22Rv1 (cell line): ENCODE data around the gene FHL1.

Experiments used
- H3K27ac ChIP-seq: fragments of 450-650 bp; 2 replicates; pipeline ENCODE4 v1.5.1; 2017
- CTCF ChIP-seq: fragments of 450-650 bp; IDR thresholded peaks from 2 replicates; pipeline ENCODE4 v1.5.1; 2017; ENCODE audit warnings: mild to moderate bottlenecking
- ZFX ChIP-seq: fragments of 450-650 bp; IDR thresholded peaks from 2 replicates; pipeline ENCODE4 v1.6.1; 2017; ENCODE audit warnings: antibody characterized with exemption, borderline replicate concordance

The FHL1 gene

GRCh38 chrX:136201601-136202000 lies 54.3 kb downstream of the FHL1 start:
- no peak overlapping the region for H3K27ac ChIP-seq
- no peak for TF ChIP-seq CTCF
- no peak for TF ChIP-seq ZFX

- no peak overlapping the region for H3K27ac ChIP-seq
- no peak for TF ChIP-seq ZFX
- no peak for TF ChIP-seq CTCF
Observed at GRCh38 chrX:136202889-136203288, 55.6 kb downstream of the FHL1 start.

- H3K27ac ChIP-seq, result no peak overlapping the region
- TF ChIP-seq ZFX (no peak), CTCF (no peak)
Observed at GRCh38 chrX:136203438-136203837, 56.1 kb downstream of the FHL1 start.

GRCh38 chrX:136203951-136204350 lies 56.6 kb downstream of the FHL1 start:
- no peak for TF ChIP-seq ZFX
- TF ChIP-seq CTCF, result no peak
- H3K27ac ChIP-seq, result no peak overlapping the region

- TF ChIP-seq CTCF (no peak), ZFX (no peak)
- no peak overlapping the region for H3K27ac ChIP-seq
Observed at GRCh38 chrX:136204571-136204970, 57.2 kb downstream of the FHL1 start.

GRCh38 chrX:136205882-136206380 lies 58.6 kb downstream of the FHL1 start:
- no peak overlapping the region for H3K27ac ChIP-seq
- TF ChIP-seq CTCF (no peak), ZFX (no peak)

- TF ChIP-seq ZFX (no peak), CTCF (no peak)
Observed at GRCh38 chrX:136206916-136207315, 59.6 kb downstream of the FHL1 start.

More at GRCh38 chrX:136206916-136207315, 59.6 kb downstream of the FHL1 start:
- no peak overlapping the region for H3K27ac ChIP-seq
